A673 (cell line): ENCODE data around the gene MDM1. TPM values are rescaled to one million over a fixed set of nuclear protein-coding genes. Genes with fewer than 3 reads are reported as not detected.

ENCODE experiments used
- BruUV-seq: library from RNA; stranded (reverse); fragments of 400-500 nt; replicated peaks from 2 replicates; lab custom pipeline; 2021; lab: Mats Ljungman, UMichigan
- CTCF ChIA-PET: fragments of 300-600 bp; sonication (Branson Sonifier 250); formaldehyde crosslinking; loops from one replicate; lab custom pipeline; 2022; ENCODE audit warnings: antibody characterized with exemption; lab: Charles Lee
- POLR2A ChIA-PET: fragments of 300-600 bp; sonication (Branson Sonifier 250); formaldehyde crosslinking; loops from one replicate; lab custom pipeline; 2022; ENCODE audit warnings: antibody characterized with exemption; ENCODE audit not compliant: low non-redundant PET; lab: Charles Lee
- DNase-seq: peaks from one replicate; pipeline ENCODE4 v3.0.0-alpha.2; 2015; ENCODE audit warnings: low spot score
- H3K27ac ChIP-seq: fragments of 200-600 bp; sonication (generic); 2 replicates; pipeline ENCODE4 v1.5.1; 2016; ENCODE audit warnings: mixed run types, low read depth, mild to moderate bottlenecking, mixed read lengths, antibody characterized with exemption, low read length; ENCODE audit not compliant: poor library complexity, severe bottlenecking
- H3K27me3 ChIP-seq: fragments of 200-600 bp; sonication (generic); replicated peaks from 2 replicates; pipeline ENCODE4 v1.6.1; 2017; ENCODE audit warnings: mixed run types, low read depth, mild to moderate bottlenecking, mixed read lengths, antibody characterized with exemption, low read length; ENCODE audit not compliant: insufficient read depth, poor library complexity
- H3K36me3 ChIP-seq: fragments of 200-600 bp; sonication (generic); 2 replicates; pipeline ENCODE4 v1.6.1; 2016; ENCODE audit warnings: mixed run types, mild to moderate bottlenecking, mixed read lengths, antibody characterized with exemption, low read length; ENCODE audit not compliant: insufficient read depth, poor library complexity, severe bottlenecking
- H3K4me1 ChIP-seq: fragments of 200-600 bp; sonication (generic); 2 replicates; pipeline ENCODE4 v1.6.1; 2017; ENCODE audit warnings: mixed run types, mild to moderate bottlenecking, mixed read lengths, antibody characterized with exemption, low read length; ENCODE audit not compliant: insufficient read depth, poor library complexity, severe bottlenecking
- H3K4me3 ChIP-seq: fragments of 200-600 bp; sonication (generic); 2 replicates; pipeline ENCODE4 v1.5.1; 2016; ENCODE audit warnings: low read depth, mixed run types, mild to moderate bottlenecking, mixed read lengths, low read length; ENCODE audit not compliant: poor library complexity, severe bottlenecking
- H3K9me3 ChIP-seq: fragments of 200-600 bp; sonication (generic); 2 replicates; pipeline ENCODE4 v1.6.1; 2016; ENCODE audit warnings: mixed run types, low read depth, mild to moderate bottlenecking, mixed read lengths, antibody characterized with exemption, low read length; ENCODE audit not compliant: poor library complexity, severe bottlenecking
- CTCF ChIP-seq: fragments of 300-800, 200-600 bp; sonication (generic); conservative IDR thresholded peaks from 2 replicates; pipeline ENCODE4 v1.5.1; 2017; ENCODE audit warnings: low read depth, mild to moderate bottlenecking, antibody characterized with exemption, low read length, moderate library complexity, mixed read lengths
- EZH2 ChIP-seq: fragments of 200-600 bp; sonication (generic); IDR thresholded peaks from 2 replicates; pipeline ENCODE4 v1.6.1; 2017; ENCODE audit warnings: borderline replicate concordance, low read depth, mild to moderate bottlenecking, mixed read lengths, antibody characterized with exemption, low read length; ENCODE audit not compliant: poor library complexity, severe bottlenecking
- intact Hi-C: fragments of 100-400 bp; cut with micrococcal nuclease; formaldehyde crosslinking; loops from one replicate; pipeline ENCODE4 v1.10.0; 2022; ENCODE audit not compliant: unreplicated experiment
- total RNA-seq: library from RNA; stranded (reverse); gene quantifications from 2 replicates; pipeline ENCODE4 v1.2.3, GENCODE V29; 2021

The MDM1 gene
- total RNA-seq, 1 experiment from 2014 or later: 18.6 TPM

- TF ChIP-seq CTCF: no peak
- no peak for TF ChIP-seq EZH2
- POLR2A ChIA-PET: no interaction called here
- H3K36me3 ChIP-seq: no peaks in the 10 kb centered on the region
- intact Hi-C loops: no loop called here
- H3K4me1 ChIP-seq: peaks cover 10% of the 10 kb centered on the region
- no peaks in the 10 kb centered on the region for H3K27me3 ChIP-seq
- CTCF ChIA-PET: no interaction called here
- BruUV-seq: no TSS peak
- no peak for DNase-seq
- no peaks in the 10 kb centered on the region for H3K9me3 ChIP-seq
- no peak overlapping the region for H3K4me3 ChIP-seq
- H3K27ac ChIP-seq: no peak overlapping the region
These were observed 37.9 kb upstream of the MDM1 start for GRCh38 chr12:68370006-68370590.

- no peaks in the 10 kb centered on the region for H3K27me3 ChIP-seq
- CTCF ChIA-PET: no interaction called here
- H3K36me3 ChIP-seq: no peaks in the 10 kb centered on the region
- H3K27ac ChIP-seq: no peak overlapping the region
- POLR2A ChIA-PET: no interaction called here
- intact Hi-C loops: no loop called here
- H3K9me3 ChIP-seq: no peaks in the 10 kb centered on the region
- H3K4me1 ChIP-seq: peaks cover 13% of the 10 kb centered on the region
- no peak for DNase-seq
- H3K4me3 ChIP-seq: no peak overlapping the region
- no peak for TF ChIP-seq CTCF
- no peak for TF ChIP-seq EZH2
- BruUV-seq: no TSS peak
These were observed 36.2 kb upstream of the MDM1 start for GRCh38 chr12:68368327-68368726.

- H3K9me3 ChIP-seq: no peaks in the 10 kb centered on the region
- ChIA-PET CTCF (no interaction called here), POLR2A (no interaction called here)
- intact Hi-C loops: no loop called here
- TF ChIP-seq EZH2: no peak
- no peak for TF ChIP-seq CTCF
- no peak overlapping the region for H3K27ac ChIP-seq
- H3K27me3 ChIP-seq: no peaks in the 10 kb centered on the region
- no peaks in the 10 kb centered on the region for H3K36me3 ChIP-seq
- no peak for DNase-seq
- H3K4me1 ChIP-seq: peaks cover 13% of the 10 kb centered on the region
- H3K4me3 ChIP-seq: no peak overlapping the region
- BruUV-seq: no TSS peak
These were observed 35.7 kb upstream of the MDM1 start for GRCh38 chr12:68367903-68368302.
